HEK293T (cell line): ENCODE results near the gene NUBPL.
"Not testable (repeated sequence)": the region's sequence is repeated elsewhere in the genome, so short reads cannot be mapped to it uniquely, and the experiment has no call there.

ENCODE experiments used
- CTCF ChIA-PET: fragments of 350-600 bp; formaldehyde crosslinking; extraction: SDS; loops from one replicate; lab custom pipeline; 2021; ENCODE audit warnings: antibody characterized with exemption, inconsistent platforms; lab: Yijun Ruan, JAX
- POLR2A ChIA-PET: fragments of 350-600 bp; formaldehyde crosslinking; extraction: SDS; loops from one replicate; lab custom pipeline; 2020; ENCODE audit warnings: antibody characterized with exemption, inconsistent platforms; lab: Yijun Ruan, JAX
- DNase-seq: peaks from one replicate; pipeline ENCODE4 v3.0.0; 2012; ENCODE audit warnings: mixed read lengths; ENCODE audit errors: extremely low spot score
- ARNT ChIP-seq: fragments of 450-650 bp; IDR thresholded peaks from 2 replicates; pipeline ENCODE4 v1.6.1; 2017; ENCODE audit warnings: mild to moderate bottlenecking
- BHLHE40 ChIP-seq: fragments of 450-650 bp; IDR thresholded peaks from 2 replicates; pipeline ENCODE4 v1.6.1; 2016; ENCODE audit warnings: mild to moderate bottlenecking, moderate library complexity, borderline replicate concordance
- CTBP1 ChIP-seq: fragments of 450-650 bp; IDR thresholded peaks from 2 replicates; pipeline ENCODE4 v1.6.1; 2016; ENCODE audit warnings: borderline replicate concordance
- ELF4 ChIP-seq: fragments of 450-650 bp; IDR thresholded peaks from 2 replicates; pipeline ENCODE4 v1.6.1; 2017; ENCODE audit warnings: antibody characterized with exemption
- FOXA1 ChIP-seq: fragments of 450-650 bp; IDR thresholded peaks from 2 replicates; pipeline ENCODE4 v1.6.1; 2016; ENCODE audit warnings: mild to moderate bottlenecking
- FOXK2 ChIP-seq: fragments of 450-650 bp; IDR thresholded peaks from 2 replicates; pipeline ENCODE4 v1.6.1; 2016; ENCODE audit warnings: mild to moderate bottlenecking
- FOXM1 ChIP-seq: fragments of 450-650 bp; IDR thresholded peaks from 2 replicates; pipeline ENCODE4 v1.6.1; 2017; ENCODE audit warnings: mild to moderate bottlenecking, borderline replicate concordance
- HDGF ChIP-seq: fragments of 450-650 bp; IDR thresholded peaks from 2 replicates; pipeline ENCODE4 v1.6.1; 2017; ENCODE audit warnings: antibody characterized with exemption, borderline replicate concordance
- L3MBTL2 ChIP-seq: fragments of 450-650 bp; conservative IDR thresholded peaks from 2 replicates; pipeline ENCODE4 v1.6.1; 2016; ENCODE audit warnings: mild to moderate bottlenecking
- LEF1 ChIP-seq: fragments of 450-650 bp; IDR thresholded peaks from 2 replicates; pipeline ENCODE4 v1.6.1; 2017; ENCODE audit warnings: mild to moderate bottlenecking, borderline replicate concordance
- NFRKB ChIP-seq: fragments of 450-650 bp; IDR thresholded peaks from 2 replicates; pipeline ENCODE4 v1.6.1; 2016; ENCODE audit warnings: mild to moderate bottlenecking, moderate library complexity
- SP1 ChIP-seq: fragments of 450-650 bp; IDR thresholded peaks from 2 replicates; pipeline ENCODE4 v1.6.1; 2017
- SUZ12 ChIP-seq: fragments of 450-650 bp; IDR thresholded peaks from 2 replicates; pipeline ENCODE4 v1.6.1; 2016; ENCODE audit warnings: mild to moderate bottlenecking
- TARDBP ChIP-seq: fragments of 450-650 bp; IDR thresholded peaks from 2 replicates; pipeline ENCODE4 v1.6.1; 2016
- ZNF384 ChIP-seq: fragments of 450-650 bp; IDR thresholded peaks from 2 replicates; pipeline ENCODE4 v1.6.1; 2016
- TF ChIP-seq, protein P1 (sequence below): fragments of 450-650 bp; IDR thresholded peaks from 2 replicates; pipeline ENCODE4 v1.6.1; 2016

The NUBPL gene

GRCh38 chr14:31727797-31728196, 166.6 kb downstream of the NUBPL start:
- no peak for DNase-seq
- ChIA-PET CTCF (no interaction called here), POLR2A (no interaction called here)
- TF ChIP-seq ZNF384 (no peak), L3MBTL2 (no peak), CTBP1 (no peak), FOXK2 (no peak)

DNA sequence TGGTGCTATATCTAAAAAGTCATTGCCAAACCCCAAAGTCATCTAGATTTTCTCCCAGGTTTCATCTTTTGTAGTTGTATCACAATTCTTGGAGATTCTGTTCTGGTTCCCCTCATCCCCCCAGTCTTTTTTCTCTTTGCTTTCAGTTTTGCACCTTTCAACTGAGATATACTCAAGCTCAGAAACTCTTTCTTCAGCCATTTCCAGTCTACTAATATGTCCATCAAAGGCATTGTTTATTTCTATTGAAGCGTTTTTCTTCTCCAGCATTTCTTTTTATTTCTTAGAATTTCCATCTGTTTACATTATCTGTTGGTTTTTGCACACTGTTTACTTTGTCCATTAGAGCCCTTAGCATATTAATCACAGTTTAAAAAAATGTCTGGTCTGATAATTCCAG, 179.5 kb downstream of the NUBPL start:
- TF ChIP-seq LEF1: no peak
- no peak for TF ChIP-seq SUZ12
- TF ChIP-seq BHLHE40: no peak
- no peak for TF ChIP-seq HDGF
- TF ChIP-seq ARNT: no peak
- TF ChIP-seq FOXA1: no peak
- no peak for TF ChIP-seq FOXM1
- no peak for TF ChIP-seq FOXK2
- TF ChIP-seq, protein P1, sequence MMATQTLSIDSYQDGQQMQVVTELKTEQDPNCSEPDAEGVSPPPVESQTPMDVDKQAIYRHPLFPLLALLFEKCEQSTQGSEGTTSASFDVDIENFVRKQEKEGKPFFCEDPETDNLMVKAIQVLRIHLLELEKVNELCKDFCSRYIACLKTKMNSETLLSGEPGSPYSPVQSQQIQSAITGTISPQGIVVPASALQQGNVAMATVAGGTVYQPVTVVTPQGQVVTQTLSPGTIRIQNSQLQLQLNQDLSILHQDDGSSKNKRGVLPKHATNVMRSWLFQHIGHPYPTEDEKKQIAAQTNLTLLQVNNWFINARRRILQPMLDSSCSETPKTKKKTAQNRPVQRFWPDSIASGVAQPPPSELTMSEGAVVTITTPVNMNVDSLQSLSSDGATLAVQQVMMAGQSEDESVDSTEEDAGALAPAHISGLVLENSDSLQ: no peak
- no peak for TF ChIP-seq ZNF384
- TF ChIP-seq L3MBTL2: no peak
- no peak for TF ChIP-seq CTBP1
- TF ChIP-seq TARDBP: no peak
- no peak for TF ChIP-seq ELF4
- TF ChIP-seq SP1: no peak
- no peak for TF ChIP-seq NFRKB
- ChIA-PET CTCF (interaction anchor here (1.2 kb wide), 1 partner anchor 8 kb away, joined by 6 read pairs; no protein-coding TSS in a partner anchor), POLR2A (no interaction called here)
- no peak for DNase-seq

DNA sequence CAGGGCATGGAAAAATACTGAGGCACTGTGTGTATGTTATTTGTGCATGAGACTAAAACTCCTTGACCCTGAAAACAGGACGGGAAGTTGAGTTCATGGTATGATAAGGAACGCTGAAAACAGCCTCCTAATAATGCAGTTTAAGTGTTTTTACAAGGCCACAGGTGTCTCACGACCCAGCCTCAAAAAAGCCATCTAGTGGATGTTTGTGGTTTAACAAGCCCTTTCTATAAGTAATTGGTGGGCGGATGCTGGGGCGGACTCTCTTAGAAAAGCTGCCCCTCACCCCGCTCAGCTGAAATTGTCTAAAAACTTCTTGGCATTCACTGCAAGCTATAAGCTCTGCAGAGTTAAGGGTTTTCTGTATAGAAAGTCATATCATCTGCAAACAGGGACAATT, 184.5 kb downstream of the NUBPL start:
- TF ChIP-seq CTBP1 (no peak), SUZ12 (no peak), SP1 (no peak), HDGF (no peak), TARDBP (no peak), ELF4 (no peak), FOXM1 (no peak), FOXK2 (no peak), ZNF384 (no peak), NFRKB (no peak), BHLHE40 (no peak), FOXA1 (no peak), ARNT (no peak), LEF1 (no peak), L3MBTL2 (no peak)
- TF ChIP-seq, protein P1: no peak
- DNase-seq: no peak
- CTCF ChIA-PET: no interaction called here
- POLR2A ChIA-PET: no interaction called here

DNA sequence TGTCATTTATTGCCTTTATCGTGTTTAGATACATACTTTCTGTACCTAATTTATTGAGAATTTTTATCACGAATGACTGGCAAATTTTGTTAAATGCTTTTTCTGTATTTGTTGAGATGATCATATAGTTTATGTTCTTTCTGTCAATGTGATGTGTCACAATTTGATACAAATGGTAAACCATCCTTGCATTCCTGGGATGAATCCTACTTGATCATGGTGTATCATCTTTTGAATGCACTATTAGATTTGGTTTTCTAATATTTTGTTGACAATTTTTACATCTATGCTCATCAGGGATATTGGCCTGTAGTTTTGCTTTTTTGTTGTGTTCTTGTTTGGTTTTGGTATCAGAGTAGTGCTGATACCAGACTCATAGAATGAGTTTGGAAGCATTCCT, 185.1 kb downstream of the NUBPL start:
- no peak for DNase-seq
- CTCF ChIA-PET: no interaction called here
- POLR2A ChIA-PET: no interaction called here
- TF ChIP-seq FOXM1: no peak
- no peak for TF ChIP-seq HDGF
- no peak for TF ChIP-seq ARNT
- no peak for TF ChIP-seq FOXK2
- no peak for TF ChIP-seq NFRKB
- TF ChIP-seq, protein P1: no peak
- no peak for TF ChIP-seq SP1
- TF ChIP-seq ELF4: no peak
- no peak for TF ChIP-seq CTBP1
- TF ChIP-seq BHLHE40: no peak
- no peak for TF ChIP-seq L3MBTL2

DNA sequence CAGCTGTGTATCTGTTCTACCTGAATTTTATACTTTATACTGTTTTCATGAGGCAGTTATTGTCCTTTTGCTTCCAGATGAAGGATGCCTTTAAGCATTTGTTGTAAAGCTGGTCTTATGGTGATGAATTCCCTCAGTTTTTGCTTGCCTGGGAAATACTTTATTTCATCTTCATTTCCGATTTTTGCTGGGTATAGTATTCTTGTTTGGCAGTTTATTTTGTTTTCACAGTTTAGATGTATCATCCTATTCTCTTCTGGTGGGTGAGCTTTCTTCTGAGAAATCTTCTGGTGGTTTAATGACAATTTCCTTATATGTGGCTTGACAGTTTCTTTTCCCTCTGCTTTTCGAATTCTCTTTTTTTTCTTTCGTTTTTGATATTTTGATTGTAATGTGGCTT, 188.1 kb downstream of the NUBPL start:
- DNase-seq: no peak
- ChIA-PET POLR2A (no interaction called here), CTCF (no interaction called here)
- no peak for TF ChIP-seq FOXA1
- no peak for TF ChIP-seq SUZ12

DNA sequence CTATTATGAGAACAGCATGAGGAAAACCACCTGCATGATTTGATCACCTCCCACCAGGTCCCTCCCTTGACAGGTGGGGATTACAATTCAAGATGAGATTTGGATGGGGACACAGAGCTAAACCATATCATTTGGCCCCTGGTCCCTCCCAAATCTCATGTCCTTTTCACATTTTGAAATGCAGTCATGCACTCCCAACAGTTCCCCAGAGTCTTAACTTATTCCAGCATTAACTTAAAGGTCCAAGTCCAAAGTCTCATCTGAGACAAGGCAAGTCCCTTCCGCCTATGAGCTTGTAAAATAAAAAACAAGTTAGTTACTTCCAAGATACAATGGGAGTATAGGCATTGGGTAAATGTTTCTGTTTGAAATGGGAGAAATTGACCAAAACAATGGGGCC, 189.8 kb downstream of the NUBPL start:
- DNase-seq, POLR2A ChIA-PET, CTCF ChIA-PET: not testable (repeated sequence)
